Naive thymus-derived CD4-positive, alpha-beta T cell (primary cell): ENCODE results near the gene DYNLL2. TPM values are rescaled to one million over a fixed set of nuclear protein-coding genes. Genes with fewer than 3 reads are reported as not detected.
A peak's percentile ranks its signal among the peaks of the same experiment; 100 is the strongest.

ENCODE experiments used
- ATAC-seq: fragments of 150-1000 bp; cut with Tn5 transposase; 2 replicates; pipeline ENCODE4 v1.10.0; 2021; ENCODE audit warnings: mild to moderate bottlenecking, moderate library complexity
- CTCF ChIA-PET: fragments of 350-600 bp; sonication (Branson Sonifier 250); formaldehyde crosslinking; loops from one replicate; lab custom pipeline; 2021; ENCODE audit warnings: antibody characterized with exemption; lab: Charles Lee
- POLR2A ChIA-PET: fragments of 350-600 bp; sonication (Branson Sonifier 250); formaldehyde crosslinking; loops from one replicate; lab custom pipeline; 2021; ENCODE audit warnings: antibody characterized with exemption, inconsistent platforms; lab: Charles Lee
- DNase-seq, 9 donors: peaks; one replicate each; pipeline versions ENCODE4 v3.0.0 to v3.0.0-alpha.2; 2020 to 2022; ENCODE audit warnings: mixed read lengths in 1 of 9
- H3K27ac ChIP-seq: one replicate; pipeline ENCODE4 v1.7.0; 2013; ENCODE audit warnings: mild to moderate bottlenecking, low read depth, low read length, moderate library complexity
- H3K27me3 ChIP-seq, 2 donors: one replicate each; pipeline ENCODE4 v1.7.0; 2013; ENCODE audit warnings: low read length in 2 of 2, mild to moderate bottlenecking in 2 of 2, moderate library complexity in 2 of 2; ENCODE audit not compliant: control insufficient read depth in 2 of 2, insufficient read depth in 2 of 2
- H3K36me3 ChIP-seq, 3 experiments: 1 replicate in 2 of 3; 2 replicates in 1 of 3; pipeline ENCODE4 v1.7.0; 2013; ENCODE audit warnings: low read length in 3 of 3, mild to moderate bottlenecking in 3 of 3, moderate library complexity in 1 of 3; ENCODE audit not compliant: insufficient read depth in 3 of 3, control insufficient read depth in 2 of 3
- H3K4me1 ChIP-seq, 2 donors: one replicate each; pipeline ENCODE4 v1.7.0; 2013; ENCODE audit warnings: low read length in 2 of 2, mild to moderate bottlenecking in 2 of 2, moderate library complexity in 1 of 2; ENCODE audit not compliant: control insufficient read depth in 2 of 2, insufficient read depth in 2 of 2
- H3K4me3 ChIP-seq: 2 replicates; pipeline ENCODE4 v1.7.0; 2013; ENCODE audit warnings: mild to moderate bottlenecking, low read length
- H3K9me3 ChIP-seq, 3 experiments: 1 replicate in 2 of 3; 2 replicates in 1 of 3; pipeline ENCODE4 v1.7.0; 2013; ENCODE audit warnings: low read length in 3 of 3; ENCODE audit not compliant: control insufficient read depth in 2 of 3
- H3K27ac Mint-ChIP-seq, 9 donors: one replicate each; pipeline ENCODE4 v1.8.0; 2020 to 2022; ENCODE audit warnings: mixed read lengths in 9 of 9, mild to moderate bottlenecking in 8 of 9, moderate library complexity in 5 of 9, inconsistent platforms in 2 of 9
- H3K27me3 Mint-ChIP-seq, 5 donors: one replicate each; pipeline ENCODE4 v1.8.0; 2021 to 2022; ENCODE audit warnings: mixed read lengths in 5 of 5, mild to moderate bottlenecking in 1 of 5
- H3K36me3 Mint-ChIP-seq, 5 donors: one replicate each; pipeline ENCODE4 v1.8.0; 2020 to 2022; ENCODE audit warnings: mixed read lengths in 5 of 5, mild to moderate bottlenecking in 3 of 5, inconsistent platforms in 1 of 5
- H3K4me1 Mint-ChIP-seq, 7 donors: one replicate each; pipeline ENCODE4 v1.8.0; 2020 to 2022; ENCODE audit warnings: mixed read lengths in 7 of 7, mild to moderate bottlenecking in 3 of 7, inconsistent platforms in 1 of 7
- H3K4me3 Mint-ChIP-seq, 10 donors: one replicate each; pipeline ENCODE4 v1.8.0; 2020 to 2022; ENCODE audit warnings: mild to moderate bottlenecking in 10 of 10, mixed read lengths in 10 of 10, moderate library complexity in 6 of 10, inconsistent platforms in 2 of 10
- H3K9me3 Mint-ChIP-seq, 11 donors: one replicate each; pipeline ENCODE4 v1.8.0; 2020 to 2022; ENCODE audit warnings: mixed read lengths in 11 of 11, mild to moderate bottlenecking in 4 of 11, inconsistent platforms in 1 of 11, moderate library complexity in 1 of 11
- intact Hi-C, 2 donors: fragments of 100-400 bp; cut with micrococcal nuclease; formaldehyde crosslinking; loops; one replicate each; pipeline ENCODE4 v1.15.1; 2023
- polyA plus RNA-seq, 2 donors: library from polyadenylated mRNA; unstranded; fragments of 300-500 nt; fragmentation: Illumina TruSeq; gene quantifications; one replicate each; pipeline ENCODE4 v1.2.3, GENCODE V29; 2021
- total RNA-seq, 6 experiments: library from RNA in 5 of 6; stranded (reverse) in 5 of 6; gene quantifications; 1 replicate in 5 of 6; 2 replicates in 1 of 6; pipeline ENCODE4 v1.2.3 and lab custom pipeline; 2021 to 2026

DYNLL2 gene
- total and polyA plus RNA-seq, 7 experiments from 2014 or later: 0.55 to 39.1 (median 34.1) TPM

- Histone ChIP-seq H3K36me3 (no peaks in the 10 kb centered on the region), H3K27ac (no peak overlapping the region), H3K4me1 (no peaks in the 10 kb centered on the region), H3K9me3 (no peaks in the 10 kb centered on the region), H3K27me3 (no peaks in the 10 kb centered on the region), H3K4me3 (no peak overlapping the region)
- ATAC-seq (no peak), DNase-seq (peak in 1 of 9 donors; percentile 2)
- peaks cover 0 to 2% (median 0%) of the 10 kb centered on the region in 11 donors for H3K9me3 Mint-ChIP-seq
- H3K27ac Mint-ChIP-seq: peak overlapping the region in 2 of 9 donors; percentile 0 to 12
- intact Hi-C loops: no loop called here
- peaks cover 0 to 22% (median 4%) of the 10 kb centered on the region in 5 donors for H3K27me3 Mint-ChIP-seq
- H3K4me3 Mint-ChIP-seq: no peak overlapping the region
- CTCF ChIA-PET: no interaction called here
- peaks cover 5 to 12% (median 9%) of the 10 kb centered on the region in 7 donors for H3K4me1 Mint-ChIP-seq
- POLR2A ChIA-PET: no interaction called here
- no peaks in the 10 kb centered on the region for H3K36me3 Mint-ChIP-seq
These were observed 30.1 kb upstream of the DYNLL2 start for GRCh38 chr17:58052945-58053715.

GRCh38 chr17:58054641-58055040, 28.6 kb upstream of the DYNLL2 start:
- no peak overlapping the region for H3K27ac Mint-ChIP-seq
- no peaks in the 10 kb centered on the region for H3K27me3 ChIP-seq
- ATAC-seq (no peak), DNase-seq (no peak)
- H3K4me1 Mint-ChIP-seq: peaks cover 5 to 12% (median 9%) of the 10 kb centered on the region in 7 donors
- H3K27me3 Mint-ChIP-seq: peaks cover 0 to 27% (median 6%) of the 10 kb centered on the region in 5 donors
- H3K9me3 ChIP-seq: no peaks in the 10 kb centered on the region
- no peak overlapping the region for H3K4me3 Mint-ChIP-seq
- H3K36me3 Mint-ChIP-seq: no peaks in the 10 kb centered on the region
- ChIA-PET CTCF (no interaction called here), POLR2A (no interaction called here)
- no peaks in the 10 kb centered on the region for H3K9me3 Mint-ChIP-seq
- no peaks in the 10 kb centered on the region for H3K4me1 ChIP-seq
- H3K36me3 ChIP-seq: no peaks in the 10 kb centered on the region
- H3K4me3 ChIP-seq: no peak overlapping the region
- no peak overlapping the region for H3K27ac ChIP-seq
- intact Hi-C loops: no loop called here

- Mint-ChIP-seq H3K4me1 (peaks cover 4 to 12% (median 9%) of the 10 kb centered on the region in 7 donors), H3K27me3 (peaks cover 0 to 25% (median 6%) of the 10 kb centered on the region in 5 donors), H3K4me3 (no peak overlapping the region), H3K27ac (no peak overlapping the region), H3K36me3 (no peaks in the 10 kb centered on the region), H3K9me3 (no peaks in the 10 kb centered on the region)
- ATAC-seq: no peak
- DNase-seq: no peak
- Histone ChIP-seq H3K36me3 (no peaks in the 10 kb centered on the region), H3K4me3 (no peak overlapping the region), H3K27me3 (no peaks in the 10 kb centered on the region), H3K27ac (no peak overlapping the region), H3K4me1 (no peaks in the 10 kb centered on the region), H3K9me3 (no peaks in the 10 kb centered on the region)
- intact Hi-C loops: no loop called here
- ChIA-PET POLR2A (no interaction called here), CTCF (no interaction called here)
These were observed 26.7 kb upstream of the DYNLL2 start for GRCh38 chr17:58056476-58056875.

- no peak for DNase-seq
- Histone ChIP-seq H3K27me3 (no peaks in the 10 kb centered on the region), H3K4me3 (no peak overlapping the region), H3K36me3 (no peaks in the 10 kb centered on the region), H3K4me1 (no peaks in the 10 kb centered on the region), H3K9me3 (no peaks in the 10 kb centered on the region), H3K27ac (no peak overlapping the region)
- H3K9me3 Mint-ChIP-seq: no peaks in the 10 kb centered on the region
- CTCF ChIA-PET: interaction anchor here (0.6 kb wide), 1 partner anchor 159 kb away, joined by 3 read pairs; no protein-coding TSS in a partner anchor
- H3K27me3 Mint-ChIP-seq: peaks cover 0 to 16% (median 4%) of the 10 kb centered on the region in 5 donors
- no peaks in the 10 kb centered on the region for H3K4me1 Mint-ChIP-seq
- no peaks in the 10 kb centered on the region for H3K36me3 Mint-ChIP-seq
- no peak for ATAC-seq
- H3K4me3 Mint-ChIP-seq: no peak overlapping the region
- POLR2A ChIA-PET: no interaction called here
- intact Hi-C loops: no loop called here
- H3K27ac Mint-ChIP-seq: no peak overlapping the region
These were observed 24.1 kb upstream of the DYNLL2 start for GRCh38 chr17:58059141-58059540.

GRCh38 chr17:58060596-58061191, 22.5 kb upstream of the DYNLL2 start:
- Histone ChIP-seq H3K4me1 (no peaks in the 10 kb centered on the region), H3K27ac (no peak overlapping the region), H3K36me3 (no peaks in the 10 kb centered on the region), H3K4me3 (no peak overlapping the region), H3K27me3 (no peaks in the 10 kb centered on the region), H3K9me3 (no peaks in the 10 kb centered on the region)
- Mint-ChIP-seq H3K27ac (no peak overlapping the region), H3K36me3 (no peaks in the 10 kb centered on the region), H3K4me1 (no peaks in the 10 kb centered on the region), H3K27me3 (peaks cover 0 to 12% (median 4%) of the 10 kb centered on the region in 5 donors), H3K9me3 (no peaks in the 10 kb centered on the region), H3K4me3 (no peak overlapping the region)
- ChIA-PET POLR2A (no interaction called here), CTCF (interaction anchor here (1.1 kb wide), 1 partner anchor 37 kb away, joined by 3 read pairs; no protein-coding TSS in a partner anchor)
- intact Hi-C loops: no loop called here
- no peak for ATAC-seq
- DNase-seq: no peak

- no peak overlapping the region for H3K4me3 ChIP-seq
- ChIA-PET POLR2A (no interaction called here), CTCF (interaction anchor here (1.1 kb wide), 1 partner anchor 38 kb away, joined by 3 read pairs; no protein-coding TSS in a partner anchor)
- H3K9me3 Mint-ChIP-seq: no peaks in the 10 kb centered on the region
- H3K27ac ChIP-seq: no peak overlapping the region
- no peaks in the 10 kb centered on the region for H3K4me1 Mint-ChIP-seq
- no peak overlapping the region for H3K27ac Mint-ChIP-seq
- no peaks in the 10 kb centered on the region for H3K4me1 ChIP-seq
- ATAC-seq (no peak), DNase-seq (no peak)
- no peaks in the 10 kb centered on the region for H3K9me3 ChIP-seq
- H3K4me3 Mint-ChIP-seq: no peak overlapping the region
- H3K27me3 Mint-ChIP-seq: peaks cover 0 to 10% (median 4%) of the 10 kb centered on the region in 5 donors
- intact Hi-C loops: no loop called here
- H3K36me3 ChIP-seq: no peaks in the 10 kb centered on the region
- no peaks in the 10 kb centered on the region for H3K36me3 Mint-ChIP-seq
- H3K27me3 ChIP-seq: no peaks in the 10 kb centered on the region
These were observed 21.5 kb upstream of the DYNLL2 start for GRCh38 chr17:58061672-58062071.
